ENCODE measurements around the gene GDF9. TPM values are rescaled to one million over a fixed set of nuclear protein-coding genes. Genes with fewer than 3 reads are reported as not detected.

The GDF9 gene
- total RNA-seq, 1 donor from 2014 or later: 0.88 TPM

DNA sequence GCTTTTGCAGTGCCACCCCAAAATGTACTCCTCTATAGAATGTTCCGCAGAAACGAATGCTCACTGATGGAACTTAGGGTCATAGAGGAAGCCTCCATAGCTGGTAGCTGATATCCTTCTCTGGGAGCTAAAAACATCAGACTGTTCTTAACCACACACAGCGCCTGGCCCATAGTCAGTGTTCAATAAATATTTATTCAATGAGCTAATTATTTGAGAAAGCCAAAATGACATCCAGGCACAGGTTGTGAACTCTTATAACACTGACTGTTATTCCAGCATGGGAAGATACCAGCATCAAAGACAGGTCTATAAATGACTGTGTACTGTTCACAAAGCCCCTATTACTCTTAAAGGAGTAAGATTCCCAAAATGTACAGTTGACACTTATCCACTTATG lies 12.9 kb downstream of the GDF9 start:
- H3K36me3 ChIP-seq (ENCODE audit: control insufficient read depth, insufficient read depth, low read length): no peaks in the 10 kb centered on the region
- TF ChIP-seq, protein P1, sequence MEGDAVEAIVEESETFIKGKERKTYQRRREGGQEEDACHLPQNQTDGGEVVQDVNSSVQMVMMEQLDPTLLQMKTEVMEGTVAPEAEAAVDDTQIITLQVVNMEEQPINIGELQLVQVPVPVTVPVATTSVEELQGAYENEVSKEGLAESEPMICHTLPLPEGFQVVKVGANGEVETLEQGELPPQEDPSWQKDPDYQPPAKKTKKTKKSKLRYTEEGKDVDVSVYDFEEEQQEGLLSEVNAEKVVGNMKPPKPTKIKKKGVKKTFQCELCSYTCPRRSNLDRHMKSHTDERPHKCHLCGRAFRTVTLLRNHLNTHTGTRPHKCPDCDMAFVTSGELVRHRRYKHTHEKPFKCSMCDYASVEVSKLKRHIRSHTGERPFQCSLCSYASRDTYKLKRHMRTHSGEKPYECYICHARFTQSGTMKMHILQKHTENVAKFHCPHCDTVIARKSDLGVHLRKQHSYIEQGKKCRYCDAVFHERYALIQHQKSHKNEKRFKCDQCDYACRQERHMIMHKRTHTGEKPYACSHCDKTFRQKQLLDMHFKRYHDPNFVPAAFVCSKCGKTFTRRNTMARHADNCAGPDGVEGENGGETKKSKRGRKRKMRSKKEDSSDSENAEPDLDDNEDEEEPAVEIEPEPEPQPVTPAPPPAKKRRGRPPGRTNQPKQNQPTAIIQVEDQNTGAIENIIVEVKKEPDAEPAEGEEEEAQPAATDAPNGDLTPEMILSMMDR (IDR thresholded peaks at IDR 0.05; ENCODE audit: insufficient read depth, low read length, poor library complexity, severe bottlenecking): no peak

DNA sequence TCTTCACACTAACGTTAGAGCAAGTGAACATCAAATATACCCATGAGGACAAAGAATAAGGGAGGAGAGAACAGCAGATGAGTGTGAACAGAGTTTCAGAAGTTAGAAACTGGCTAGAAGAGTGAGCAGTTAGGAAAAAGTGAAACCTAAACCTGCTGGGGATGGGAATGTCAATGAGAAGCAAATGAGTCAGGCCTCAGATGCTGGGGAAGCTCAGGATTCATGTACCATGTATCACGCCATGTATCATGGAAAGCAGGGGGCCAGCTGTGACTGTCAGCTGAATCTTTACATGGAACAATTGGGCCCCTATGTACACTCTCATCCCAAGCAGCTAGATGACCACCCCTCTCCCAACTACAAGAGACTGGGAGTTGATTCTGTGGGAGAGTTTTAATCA lies 16.2 kb downstream of the GDF9 start:
- TF ChIP-seq, protein P1 (IDR thresholded peaks at IDR 0.05; ENCODE audit: insufficient read depth, low read length, poor library complexity, severe bottlenecking): no peak
- Histone ChIP-seq H3K36me3 (ENCODE audit: control insufficient read depth, insufficient read depth, low read length) (no peaks in the 10 kb centered on the region), H3K27me3 (ENCODE audit: control insufficient read depth, insufficient read depth, low read length) (no peaks in the 10 kb centered on the region), H3K4me3 (ENCODE audit: low read depth, low read length) (no peak overlapping the region)
- DNase-seq (ENCODE audit: low read depth): no peak

More for the DNA sequence above, 12.9 kb downstream of the GDF9 start:
- Histone ChIP-seq H3K4me3 (ENCODE audit: low read depth, low read length) (no peak overlapping the region), H3K27me3 (ENCODE audit: control insufficient read depth, insufficient read depth, low read length) (no peaks in the 10 kb centered on the region)
- DNase-seq (ENCODE audit: low read depth): no peak

DNA sequence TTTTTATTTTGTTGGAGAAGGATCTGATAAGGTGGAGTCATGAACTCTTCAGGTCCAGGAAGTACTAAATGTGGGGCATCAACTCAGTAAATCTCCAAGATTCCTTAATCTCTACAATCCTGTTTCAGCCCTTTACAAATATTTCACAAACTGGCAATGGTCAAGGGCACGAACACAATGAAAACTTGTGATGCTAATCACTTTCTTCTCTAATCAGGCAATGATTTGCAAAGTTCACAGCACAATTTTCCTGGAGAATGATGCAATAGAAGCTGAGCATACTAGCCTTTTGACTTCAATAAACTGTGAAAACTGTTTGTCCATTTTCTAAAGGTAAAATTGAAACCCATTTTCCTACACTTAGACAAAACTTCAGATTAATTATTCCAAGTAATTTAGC lies 16.9 kb downstream of the GDF9 start:
- DNase-seq (ENCODE audit: low read depth): no peak
- Histone ChIP-seq H3K4me3 (ENCODE audit: low read depth, low read length) (no peak overlapping the region), H3K27me3 (ENCODE audit: control insufficient read depth, insufficient read depth, low read length) (no peaks in the 10 kb centered on the region), H3K36me3 (ENCODE audit: control insufficient read depth, insufficient read depth, low read length) (no peaks in the 10 kb centered on the region)
- TF ChIP-seq, protein P1 (IDR thresholded peaks at IDR 0.05; ENCODE audit: insufficient read depth, low read length, poor library complexity, severe bottlenecking): no peak

DNA sequence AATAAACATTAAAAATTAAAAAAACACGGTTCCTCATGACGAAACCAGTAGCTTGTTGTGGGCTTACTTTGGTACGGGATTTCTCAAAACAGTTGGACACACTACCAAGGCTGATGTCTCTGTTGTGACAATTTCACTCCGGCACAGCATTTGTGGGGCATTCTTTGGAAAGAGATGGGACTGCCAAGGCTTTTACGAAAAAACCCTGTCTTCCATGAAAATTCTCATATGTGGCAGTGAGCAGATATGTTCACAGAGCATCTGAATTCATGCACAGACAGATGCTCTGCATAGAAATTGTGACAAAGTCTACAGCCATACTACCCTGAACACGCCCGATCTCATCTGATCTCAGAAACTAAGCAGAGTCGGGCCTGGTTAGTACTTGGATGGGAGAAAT lies 18.0 kb downstream of the GDF9 start:
- TF ChIP-seq, protein P1 (IDR thresholded peaks at IDR 0.05; ENCODE audit: insufficient read depth, low read length, poor library complexity, severe bottlenecking): no peak
- no peaks in the 10 kb centered on the region for H3K36me3 ChIP-seq (ENCODE audit: control insufficient read depth, insufficient read depth, low read length)
- DNase-seq (ENCODE audit: low read depth): no peak
- no peaks in the 10 kb centered on the region for H3K27me3 ChIP-seq (ENCODE audit: control insufficient read depth, insufficient read depth, low read length)
- no peak overlapping the region for H3K4me3 ChIP-seq (ENCODE audit: low read depth, low read length)

DNA sequence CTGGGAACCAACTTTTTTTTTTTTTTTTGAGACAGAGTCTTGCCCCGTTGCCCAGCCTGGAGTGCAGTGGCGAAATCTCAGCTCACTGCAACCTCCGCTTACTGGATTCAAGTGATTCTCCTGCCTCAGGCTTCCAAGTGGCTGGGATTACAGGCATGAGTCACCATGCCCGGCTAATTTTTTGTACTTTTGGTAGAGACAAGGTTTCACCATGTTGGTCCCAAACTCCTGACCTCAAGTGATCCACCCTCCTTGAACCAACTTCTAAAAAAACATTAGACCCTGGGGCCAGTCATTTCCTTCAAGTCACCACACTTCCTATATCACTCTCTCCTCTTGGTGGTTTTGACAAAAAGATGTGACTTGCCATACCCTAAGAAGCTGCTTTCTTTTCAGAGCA lies 25.0 kb downstream of the GDF9 start:
- TF ChIP-seq, protein P1 (IDR thresholded peaks at IDR 0.05; ENCODE audit: insufficient read depth, low read length, poor library complexity, severe bottlenecking): no peak
- no peak for DNase-seq (ENCODE audit: low read depth)
- no peak overlapping the region for H3K4me3 ChIP-seq (ENCODE audit: low read depth, low read length)
- H3K36me3 ChIP-seq (ENCODE audit: control insufficient read depth, insufficient read depth, low read length): no peaks in the 10 kb centered on the region
- H3K27me3 ChIP-seq (ENCODE audit: control insufficient read depth, insufficient read depth, low read length): no peaks in the 10 kb centered on the region

DNA sequence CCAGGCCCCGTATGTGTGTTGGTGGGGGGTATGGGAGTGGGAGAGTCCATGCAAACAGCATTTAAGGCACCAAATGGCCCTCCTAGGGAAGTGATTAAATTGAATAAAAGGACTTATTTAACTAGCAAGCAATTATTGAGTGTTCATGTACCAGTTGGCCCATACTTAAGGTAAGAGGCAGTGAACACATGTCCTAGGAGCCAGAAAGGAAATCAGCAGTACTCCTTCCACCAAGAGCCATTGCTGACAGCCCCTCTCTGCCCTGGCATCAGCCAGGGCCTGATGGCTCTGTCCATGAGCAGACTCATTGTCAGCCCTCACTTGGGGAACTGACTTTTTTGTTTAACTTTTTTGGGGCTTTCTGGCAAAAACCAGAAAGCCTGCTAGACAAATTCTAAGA lies 25.4 kb downstream of the GDF9 start:
- DNase-seq (ENCODE audit: low read depth): no peak
- TF ChIP-seq, protein P1 (IDR thresholded peaks at IDR 0.05; ENCODE audit: insufficient read depth, low read length, poor library complexity, severe bottlenecking): no peak

More for the DNA sequence above, 25.4 kb downstream of the GDF9 start:
- H3K27me3 ChIP-seq (ENCODE audit: control insufficient read depth, insufficient read depth, low read length): no peaks in the 10 kb centered on the region
- no peak overlapping the region for H3K4me3 ChIP-seq (ENCODE audit: low read depth, low read length)
- no peaks in the 10 kb centered on the region for H3K36me3 ChIP-seq (ENCODE audit: control insufficient read depth, insufficient read depth, low read length)
